Measurements from ENCODE around the gene INPP5B. TPM values are rescaled to one million over a fixed set of nuclear protein-coding genes. Genes with fewer than 3 reads are reported as not detected.

INPP5B gene
- total and polyA plus RNA-seq, 2 experiments from 2014 or later = 6.9 to 29.1 TPM

DNA sequence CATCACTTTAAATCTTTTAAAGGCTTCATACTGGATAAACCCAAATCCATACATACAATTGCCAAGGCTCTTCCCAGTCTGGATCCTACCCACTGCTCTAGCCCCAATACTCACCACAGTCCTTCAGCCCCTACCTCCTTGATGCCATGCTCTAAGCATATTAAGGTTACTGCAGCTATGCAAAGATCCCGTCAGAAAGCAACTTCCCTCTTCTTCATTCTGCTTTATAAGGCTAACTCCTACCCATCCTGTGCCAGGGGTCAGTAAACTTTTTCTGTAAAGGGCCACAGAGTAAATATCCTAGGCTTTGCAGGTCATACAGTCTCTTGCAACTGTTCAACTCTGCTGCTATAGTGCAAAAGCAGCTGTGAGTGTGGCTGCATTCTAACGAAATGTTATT is 53.2 kb downstream of the INPP5B start:
- TF ChIP-seq EZH2 (IDR thresholded peaks at IDR 0.05; ENCODE audit: low read depth, unreplicated experiment) (no peak), ZNF331 (CRISPR knock-in tag; IDR thresholded peaks at IDR 0.05; ENCODE audit: low read depth) (no peak), NANOG (IDR thresholded peaks at IDR 0.05; ENCODE audit: borderline replicate concordance) (no peak)
- Histone ChIP-seq H3F3A (replicated peaks; ENCODE audit: low read depth) (no peaks in the 10 kb centered on the region), H3K4me3 (no peak overlapping the region), H3K79me2 (replicated peaks; ENCODE audit: insufficient read depth) (no peaks in the 10 kb centered on the region; the same call in 1 of the 2 replicates), H3K4me2 (no peak overlapping the region), H3K27ac (ENCODE audit: low read depth) (no peak overlapping the region), H4K20me1 (replicated peaks; ENCODE audit: insufficient read depth) (no peaks in the 10 kb centered on the region; the same call in 1 of the 2 replicates), H3K36me3 (ENCODE audit: insufficient read depth) (peaks cover 7% of the 10 kb centered on the region), H3K4me1 (ENCODE audit: insufficient read depth) (no peaks in the 10 kb centered on the region), H3K27me3 (ENCODE audit: insufficient read depth) (no peaks in the 10 kb centered on the region), H3K9me2 (ENCODE audit: insufficient read depth) (no peaks in the 10 kb centered on the region), H2AFZ (no peak overlapping the region)
- peaks cover 8% of the 10 kb centered on the region for H3K9me3 Mint-ChIP-seq
- H3K36me3 Mint-ChIP-seq (ENCODE audit: low read depth) = peaks cover 23% of the 10 kb centered on the region; the same call in 2 of the 3 replicates
- H3K27ac Mint-ChIP-seq = no peak overlapping the region
- peaks cover 2% of the 10 kb centered on the region for H3K27me3 Mint-ChIP-seq (ENCODE audit: insufficient read depth, low read depth, poor library complexity)
- H3K4me1 Mint-ChIP-seq = no peaks in the 10 kb centered on the region
- no peak overlapping the region for H3K4me3 Mint-ChIP-seq
- ATAC-seq (no peak), DNase-seq (ENCODE audit: low spot score) (no peak)

DNA sequence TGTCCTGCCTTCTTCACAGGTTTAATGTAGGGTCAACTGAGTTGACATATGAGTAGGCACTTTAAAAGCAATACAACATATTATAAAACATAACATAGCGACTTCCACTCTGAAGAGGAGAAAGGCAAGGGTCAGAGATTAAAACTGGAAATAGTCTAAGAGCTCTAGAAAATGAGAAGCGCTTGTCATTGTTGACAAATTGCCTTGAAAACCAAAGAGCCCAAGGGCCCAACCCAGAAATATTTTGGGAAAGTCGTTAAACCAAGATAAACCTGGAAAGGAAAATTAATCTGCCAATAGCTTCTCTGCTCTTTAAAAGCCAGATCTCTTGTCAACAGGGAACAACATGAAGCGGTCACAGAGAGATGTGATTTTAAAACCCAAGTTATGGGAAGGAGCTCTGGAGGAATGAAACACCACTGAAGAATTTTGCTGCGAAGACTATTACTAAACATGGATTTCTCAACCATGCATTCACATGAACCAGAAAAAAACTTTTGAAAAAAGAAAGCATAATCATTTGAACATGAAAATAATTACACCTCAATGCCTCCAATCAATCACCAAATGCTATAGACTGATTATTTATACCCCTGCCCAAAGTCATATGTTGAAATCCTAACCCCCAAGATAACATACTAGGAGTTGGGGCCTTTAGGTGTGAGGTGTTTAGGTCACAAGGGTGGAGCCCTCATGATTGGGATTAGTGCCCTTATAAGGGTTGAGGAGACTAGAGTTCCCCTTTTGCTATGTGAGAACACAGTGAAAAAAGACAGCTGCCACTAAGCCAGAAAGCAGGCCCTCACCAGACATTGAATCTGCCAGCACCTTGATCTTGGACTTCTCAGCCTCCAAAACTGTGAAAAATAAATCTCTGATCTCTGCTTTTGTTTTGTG is 54.5 kb downstream of the INPP5B start:
- H3K9me3 Mint-ChIP-seq = peaks cover 4% of the 10 kb centered on the region; the same call in 1 of the 3 replicates

DNA sequence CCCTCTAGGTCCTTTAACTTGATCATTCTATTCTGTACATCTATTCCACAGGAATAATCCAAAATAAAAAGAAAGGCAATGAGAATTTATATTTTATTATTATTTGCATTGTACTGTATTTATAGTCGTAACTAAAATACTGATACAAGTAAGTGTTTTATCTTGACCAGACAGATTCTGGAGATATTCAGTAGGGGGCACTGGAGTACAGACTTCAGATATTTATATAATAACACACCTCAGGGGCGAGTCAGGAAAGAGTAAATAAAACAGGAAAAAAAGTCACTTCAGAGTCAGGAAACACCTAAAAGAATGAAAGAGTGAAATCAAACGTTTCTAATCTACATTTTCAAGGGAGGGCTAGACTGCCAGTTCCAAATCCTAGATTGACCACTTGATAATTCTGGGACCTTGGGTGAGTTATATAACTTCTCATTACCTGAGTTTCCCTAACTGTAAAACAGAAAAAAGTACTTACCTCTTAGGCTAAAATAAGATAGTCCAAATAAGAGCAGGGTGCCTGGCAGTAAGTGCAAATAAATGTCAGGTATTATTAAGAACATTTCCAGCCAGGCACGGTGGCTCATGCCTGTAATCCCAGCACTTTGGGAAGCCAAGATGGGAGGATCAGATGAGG is 56.4 kb downstream of the INPP5B start:
- peak; percentile 41; the same call in 2 of the 3 replicates for ATAC-seq
- H3K27ac Mint-ChIP-seq = no peak overlapping the region
- H3F3A ChIP-seq (replicated peaks; ENCODE audit: low read depth) = no peaks in the 10 kb centered on the region

More for the DNA sequence above, 54.5 kb downstream of the INPP5B start:
- H3K36me3 ChIP-seq (ENCODE audit: insufficient read depth) = peaks cover 12% of the 10 kb centered on the region
- no peak overlapping the region for H3K4me3 ChIP-seq
- H3K9me2 ChIP-seq (ENCODE audit: insufficient read depth) = no peaks in the 10 kb centered on the region
- Mint-ChIP-seq H3K36me3 (ENCODE audit: low read depth) (peaks cover 26% of the 10 kb centered on the region), H3K4me3 (no peak overlapping the region), H3K27ac (no peak overlapping the region), H3K27me3 (ENCODE audit: insufficient read depth, low read depth, poor library complexity) (peaks cover 5% of the 10 kb centered on the region), H3K4me1 (no peaks in the 10 kb centered on the region)
- H3K27ac ChIP-seq (ENCODE audit: low read depth) = no peak overlapping the region; the same call in 1 of the 2 replicates
- ATAC-seq = no peak
- DNase-seq (ENCODE audit: low spot score) = no peak
- H3K27me3 ChIP-seq (ENCODE audit: insufficient read depth) = no peaks in the 10 kb centered on the region
- H3F3A ChIP-seq (replicated peaks; ENCODE audit: low read depth) = no peaks in the 10 kb centered on the region
- H3K4me1 ChIP-seq (ENCODE audit: insufficient read depth) = no peaks in the 10 kb centered on the region
- no peaks in the 10 kb centered on the region; the same call in 1 of the 2 replicates for H4K20me1 ChIP-seq (replicated peaks; ENCODE audit: insufficient read depth)
- H2AFZ ChIP-seq = no peak overlapping the region
- H3K4me2 ChIP-seq = no peak overlapping the region
- no peaks in the 10 kb centered on the region; the same call in 1 of the 2 replicates for H3K79me2 ChIP-seq (replicated peaks; ENCODE audit: insufficient read depth)
- no peak for TF ChIP-seq JUNB (IDR thresholded peaks at IDR 0.05; ENCODE audit: unreplicated experiment)

More for the DNA sequence above, 56.4 kb downstream of the INPP5B start:
- Mint-ChIP-seq H3K4me1 (no peaks in the 10 kb centered on the region), H3K9me3 (peaks cover 4% of the 10 kb centered on the region; the same call in 1 of the 3 replicates), H3K4me3 (no peak overlapping the region), H3K36me3 (ENCODE audit: low read depth) (peaks cover 45% of the 10 kb centered on the region), H3K27me3 (ENCODE audit: insufficient read depth, low read depth, poor library complexity) (peaks cover 5% of the 10 kb centered on the region)
- no peak for TF ChIP-seq POLR2AphosphoS5 (IDR thresholded peaks at IDR 0.05; ENCODE audit: low read depth)
- TF ChIP-seq, protein P1, sequence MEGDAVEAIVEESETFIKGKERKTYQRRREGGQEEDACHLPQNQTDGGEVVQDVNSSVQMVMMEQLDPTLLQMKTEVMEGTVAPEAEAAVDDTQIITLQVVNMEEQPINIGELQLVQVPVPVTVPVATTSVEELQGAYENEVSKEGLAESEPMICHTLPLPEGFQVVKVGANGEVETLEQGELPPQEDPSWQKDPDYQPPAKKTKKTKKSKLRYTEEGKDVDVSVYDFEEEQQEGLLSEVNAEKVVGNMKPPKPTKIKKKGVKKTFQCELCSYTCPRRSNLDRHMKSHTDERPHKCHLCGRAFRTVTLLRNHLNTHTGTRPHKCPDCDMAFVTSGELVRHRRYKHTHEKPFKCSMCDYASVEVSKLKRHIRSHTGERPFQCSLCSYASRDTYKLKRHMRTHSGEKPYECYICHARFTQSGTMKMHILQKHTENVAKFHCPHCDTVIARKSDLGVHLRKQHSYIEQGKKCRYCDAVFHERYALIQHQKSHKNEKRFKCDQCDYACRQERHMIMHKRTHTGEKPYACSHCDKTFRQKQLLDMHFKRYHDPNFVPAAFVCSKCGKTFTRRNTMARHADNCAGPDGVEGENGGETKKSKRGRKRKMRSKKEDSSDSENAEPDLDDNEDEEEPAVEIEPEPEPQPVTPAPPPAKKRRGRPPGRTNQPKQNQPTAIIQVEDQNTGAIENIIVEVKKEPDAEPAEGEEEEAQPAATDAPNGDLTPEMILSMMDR (conservative IDR thresholded peaks at IDR 0.05; ENCODE audit: low read depth in 2 of 2) = peak in 1 of 2 experiments; percentile 66; a peak in 3 of 4 replicates
- no peak overlapping the region for H2AFZ ChIP-seq
- H3K27ac ChIP-seq (ENCODE audit: low read depth) = no peak overlapping the region
- peak; percentile 66 for DNase-seq (ENCODE audit: low spot score)
- no peaks in the 10 kb centered on the region; the same call in 1 of the 2 replicates for H4K20me1 ChIP-seq (replicated peaks; ENCODE audit: insufficient read depth)
- no peaks in the 10 kb centered on the region for H3K9me2 ChIP-seq (ENCODE audit: insufficient read depth)
- peaks cover 27% of the 10 kb centered on the region for H3K36me3 ChIP-seq (ENCODE audit: insufficient read depth)
- H3K27me3 ChIP-seq (ENCODE audit: insufficient read depth) = no peaks in the 10 kb centered on the region
- H3K4me2 ChIP-seq = no peak overlapping the region
- no peaks in the 10 kb centered on the region for H3K4me1 ChIP-seq (ENCODE audit: insufficient read depth)
- H3K4me3 ChIP-seq = no peak overlapping the region
- H3K79me2 ChIP-seq (replicated peaks; ENCODE audit: insufficient read depth) = no peaks in the 10 kb centered on the region; the same call in 1 of the 2 replicates
